GM18508 (cell line): ENCODE data around the gene PLCXD1.
"Not testable (repeated sequence)": the region's sequence is repeated elsewhere in the genome, so short reads cannot be mapped to it uniquely, and the experiment has no call there.

Experiments used
- ATAC-seq: cut with Tn5 transposase; IDR thresholded peaks from one replicate; pipeline ENCODE4 v1.9.1; 2021; ENCODE audit warnings: moderate number of reproducible peaks; ENCODE audit not compliant: insufficient read depth, unreplicated experiment

PLCXD1 gene

GRCh38 chrX:314781-315595, 33.8 kb downstream of the PLCXD1 start:
- ATAC-seq, result no peak

GRCh38 chrX:316351-317325, 35.5 kb downstream of the PLCXD1 start:
- no peak for ATAC-seq

- ATAC-seq, result no peak
Measured at GRCh38 chrX:317424-318067, 36.4 kb downstream of the PLCXD1 start.

- ATAC-seq, result peak; percentile 42
Measured at GRCh38 chrX:318068-318738, 37.0 kb downstream of the PLCXD1 start.

- ATAC-seq, result peak; percentile 92
Measured at GRCh38 chrX:318739-319578, 37.8 kb downstream of the PLCXD1 start, which contains the start of gene GTPBP6. GTPBP6 (minus strand) TSS chrX:318796; CDS start chrX:318787, 9 bp downstream.

GRCh38 chrX:319579-320125, 38.5 kb downstream of the PLCXD1 start:
- no peak for ATAC-seq

GRCh38 chrX:320126-320783, 39.1 kb downstream of the PLCXD1 start:
- no peak for ATAC-seq

- no peak for ATAC-seq
Measured at GRCh38 chrX:323721-324628, 42.8 kb downstream of the PLCXD1 start.

GRCh38 chrX:324664-325063, 43.5 kb downstream of the PLCXD1 start:
- not testable (repeated sequence) for ATAC-seq

- no peak for ATAC-seq
Measured at GRCh38 chrX:327660-328126, 46.5 kb downstream of the PLCXD1 start.

- no peak for ATAC-seq
Measured at GRCh38 chrX:329291-329910, 48.2 kb downstream of the PLCXD1 start.

- not testable (repeated sequence) for ATAC-seq
Measured at GRCh38 chrX:330141-330725, 49.1 kb downstream of the PLCXD1 start.

GRCh38 chrX:330726-331150, 49.6 kb downstream of the PLCXD1 start:
- no peak for ATAC-seq

GRCh38 chrX:331151-331824, 50.1 kb downstream of the PLCXD1 start:
- no peak for ATAC-seq

- ATAC-seq, result no peak
Measured at GRCh38 chrX:331825-332495, 50.8 kb downstream of the PLCXD1 start.
